Cardiac fibroblast (primary cell): ENCODE results near the gene VNN1.

Experiments used
- DNase-seq, 2 donors: peaks; one replicate each; pipeline versions ENCODE4 v3.0.0 to v3.0.0-alpha.2; 2010; ENCODE audit warnings: low read depth in 2 of 2
- H3K4me3 ChIP-seq, 2 donors: replicated peaks in 1 of 2; 1 replicate in 1 of 2; 2 replicates in 1 of 2; pipeline ENCODE4 v1.5.1; 2011; ENCODE audit warnings: low read depth in 2 of 2, low read length in 2 of 2, mild to moderate bottlenecking in 2 of 2, moderate library complexity in 1 of 2
- CTCF ChIP-seq: IDR thresholded peaks from one replicate; pipeline ENCODE4 v1.5.1; 2011; ENCODE audit warnings: low read depth, mild to moderate bottlenecking, low read length, inconsistent platforms

VNN1 gene

GRCh38 chr6:132726608-132726975, 12.7 kb upstream of the VNN1 start:
- DNase-seq = no peak
- no peak for TF ChIP-seq CTCF
- H3K4me3 ChIP-seq = no peak overlapping the region

- H3K4me3 ChIP-seq = no peak overlapping the region
- no peak for TF ChIP-seq CTCF
- no peak for DNase-seq
These were observed 12.2 kb upstream of the VNN1 start for GRCh38 chr6:132725947-132726607.

GRCh38 chr6:132725471-132725870, 11.6 kb upstream of the VNN1 start:
- no peak for DNase-seq
- no peak overlapping the region for H3K4me3 ChIP-seq
- TF ChIP-seq CTCF = no peak

GRCh38 chr6:132719736-132720448, 6.0 kb upstream of the VNN1 start:
- no peak overlapping the region for H3K4me3 ChIP-seq
- TF ChIP-seq CTCF = no peak

GRCh38 chr6:132715881-132716637, 2.2 kb upstream of the VNN1 start:
- no peak overlapping the region for H3K4me3 ChIP-seq
- DNase-seq = no peak
- TF ChIP-seq CTCF = no peak

More at GRCh38 chr6:132719736-132720448, 6.0 kb upstream of the VNN1 start:
- no peak for DNase-seq

GRCh38 chr6:132715204-132715603, 1.3 kb upstream of the VNN1 start:
- DNase-seq = peak; percentile 86 to 88
- peak; percentile 62 for TF ChIP-seq CTCF
- no peak overlapping the region for H3K4me3 ChIP-seq
